Measurements from ENCODE around the gene TTC13.

DNA sequence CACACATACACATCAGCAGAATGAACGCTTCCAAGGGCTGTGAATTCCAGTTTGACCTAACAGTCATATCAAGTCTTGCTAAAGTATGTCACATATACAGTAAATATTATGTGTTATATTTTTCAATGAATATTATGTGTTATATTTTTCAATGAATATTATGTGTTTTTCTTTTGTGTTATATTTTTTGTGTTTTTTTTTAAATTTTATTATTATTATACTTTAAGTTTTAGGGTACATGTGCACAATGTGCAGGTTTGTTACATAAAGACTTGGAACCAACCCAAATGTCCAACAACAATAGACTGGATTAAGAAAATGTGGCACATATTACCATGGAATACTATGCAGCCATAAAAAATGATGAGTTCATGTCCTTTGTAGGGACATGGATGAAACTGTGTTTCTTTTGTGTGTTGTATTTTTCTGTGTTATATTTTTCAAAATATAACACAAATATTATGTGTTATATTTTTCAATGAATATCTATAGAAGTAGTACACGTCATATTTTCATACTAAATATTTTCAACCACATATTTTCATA is 35.5 kb downstream of the TTC13 start:
- no peak for TF ChIP-seq POLR2A (IDR thresholded peaks at IDR 0.05)
- TF ChIP-seq, protein P1, sequence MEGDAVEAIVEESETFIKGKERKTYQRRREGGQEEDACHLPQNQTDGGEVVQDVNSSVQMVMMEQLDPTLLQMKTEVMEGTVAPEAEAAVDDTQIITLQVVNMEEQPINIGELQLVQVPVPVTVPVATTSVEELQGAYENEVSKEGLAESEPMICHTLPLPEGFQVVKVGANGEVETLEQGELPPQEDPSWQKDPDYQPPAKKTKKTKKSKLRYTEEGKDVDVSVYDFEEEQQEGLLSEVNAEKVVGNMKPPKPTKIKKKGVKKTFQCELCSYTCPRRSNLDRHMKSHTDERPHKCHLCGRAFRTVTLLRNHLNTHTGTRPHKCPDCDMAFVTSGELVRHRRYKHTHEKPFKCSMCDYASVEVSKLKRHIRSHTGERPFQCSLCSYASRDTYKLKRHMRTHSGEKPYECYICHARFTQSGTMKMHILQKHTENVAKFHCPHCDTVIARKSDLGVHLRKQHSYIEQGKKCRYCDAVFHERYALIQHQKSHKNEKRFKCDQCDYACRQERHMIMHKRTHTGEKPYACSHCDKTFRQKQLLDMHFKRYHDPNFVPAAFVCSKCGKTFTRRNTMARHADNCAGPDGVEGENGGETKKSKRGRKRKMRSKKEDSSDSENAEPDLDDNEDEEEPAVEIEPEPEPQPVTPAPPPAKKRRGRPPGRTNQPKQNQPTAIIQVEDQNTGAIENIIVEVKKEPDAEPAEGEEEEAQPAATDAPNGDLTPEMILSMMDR (IDR thresholded peaks at IDR 0.05) = no peak

Data from thyroid gland (tissue), 4 donors.